Gastrocnemius medialis (tissue), 4 donors: ENCODE data around the gene MISP.

Source experiments
- POLR2A ChIP-seq, 2 donors: fragments of 450-650 bp; IDR thresholded peaks; one replicate each; pipeline ENCODE4 v1.6.1; 2017; ENCODE audit warnings: antibody characterized with exemption in 2 of 2, mild to moderate bottlenecking in 2 of 2, moderate library complexity in 2 of 2
- TF ChIP-seq, protein P1 (sequence below), 5 experiments: fragments of 450-650 bp in 3 of 5; fragments of 200-600 bp in 2 of 5; sonication (generic) in 2 of 5; IDR thresholded peaks in 4 of 5; conservative IDR thresholded peaks in 1 of 5; 1 replicate in 4 of 5; 2 replicates in 1 of 5; pipeline ENCODE4 v1.5.1; 2016 to 2019; ENCODE audit warnings: antibody characterized with exemption in 5 of 5, mild to moderate bottlenecking in 3 of 5, moderate library complexity in 3 of 5

DNA sequence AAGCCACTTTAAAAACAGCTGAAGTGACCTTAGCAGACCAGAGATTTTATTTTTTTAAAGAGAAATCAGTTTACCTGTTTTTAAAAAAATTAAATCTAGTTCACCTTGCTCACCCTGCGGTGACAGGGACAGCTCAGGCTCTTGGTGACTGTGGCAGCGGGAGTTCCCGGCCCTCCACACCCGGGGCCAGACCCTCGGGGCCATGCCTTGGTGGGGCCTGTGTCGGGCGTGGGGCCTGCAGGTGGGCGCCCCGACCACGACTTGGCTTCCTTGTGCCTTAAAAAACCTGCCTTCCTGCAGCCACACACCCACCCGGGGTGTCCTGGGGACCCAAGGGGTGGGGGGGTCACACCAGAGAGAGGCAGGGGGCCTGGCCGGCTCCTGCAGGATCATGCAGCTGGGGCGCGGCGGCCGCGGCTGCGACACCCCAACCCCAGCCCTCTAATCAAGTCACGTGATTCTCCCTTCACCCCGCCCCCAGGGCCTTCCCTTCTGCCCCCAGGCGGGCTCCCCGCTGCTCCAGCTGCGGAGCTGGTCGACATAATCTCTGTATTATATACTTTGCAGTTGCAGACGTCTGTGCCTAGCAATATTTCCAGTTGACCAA is 60.1 kb downstream of the MISP start:
- TF ChIP-seq, protein P1, sequence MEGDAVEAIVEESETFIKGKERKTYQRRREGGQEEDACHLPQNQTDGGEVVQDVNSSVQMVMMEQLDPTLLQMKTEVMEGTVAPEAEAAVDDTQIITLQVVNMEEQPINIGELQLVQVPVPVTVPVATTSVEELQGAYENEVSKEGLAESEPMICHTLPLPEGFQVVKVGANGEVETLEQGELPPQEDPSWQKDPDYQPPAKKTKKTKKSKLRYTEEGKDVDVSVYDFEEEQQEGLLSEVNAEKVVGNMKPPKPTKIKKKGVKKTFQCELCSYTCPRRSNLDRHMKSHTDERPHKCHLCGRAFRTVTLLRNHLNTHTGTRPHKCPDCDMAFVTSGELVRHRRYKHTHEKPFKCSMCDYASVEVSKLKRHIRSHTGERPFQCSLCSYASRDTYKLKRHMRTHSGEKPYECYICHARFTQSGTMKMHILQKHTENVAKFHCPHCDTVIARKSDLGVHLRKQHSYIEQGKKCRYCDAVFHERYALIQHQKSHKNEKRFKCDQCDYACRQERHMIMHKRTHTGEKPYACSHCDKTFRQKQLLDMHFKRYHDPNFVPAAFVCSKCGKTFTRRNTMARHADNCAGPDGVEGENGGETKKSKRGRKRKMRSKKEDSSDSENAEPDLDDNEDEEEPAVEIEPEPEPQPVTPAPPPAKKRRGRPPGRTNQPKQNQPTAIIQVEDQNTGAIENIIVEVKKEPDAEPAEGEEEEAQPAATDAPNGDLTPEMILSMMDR (IDR thresholded peaks at IDR 0.05 in 4 of 5, conservative IDR thresholded peaks at IDR 0.05 in 1 of 5) = no peak
- TF ChIP-seq POLR2A (IDR thresholded peaks at IDR 0.05) = no peak
